Measurements from ENCODE around the gene KCNG1.
A peak's percentile ranks its signal among the peaks of the same experiment; 100 is the strongest.
"Not testable (repeated sequence)": the region's sequence is repeated elsewhere in the genome, so short reads cannot be mapped to it uniquely, and the experiment has no call there.

KCNG1 gene

DNA sequence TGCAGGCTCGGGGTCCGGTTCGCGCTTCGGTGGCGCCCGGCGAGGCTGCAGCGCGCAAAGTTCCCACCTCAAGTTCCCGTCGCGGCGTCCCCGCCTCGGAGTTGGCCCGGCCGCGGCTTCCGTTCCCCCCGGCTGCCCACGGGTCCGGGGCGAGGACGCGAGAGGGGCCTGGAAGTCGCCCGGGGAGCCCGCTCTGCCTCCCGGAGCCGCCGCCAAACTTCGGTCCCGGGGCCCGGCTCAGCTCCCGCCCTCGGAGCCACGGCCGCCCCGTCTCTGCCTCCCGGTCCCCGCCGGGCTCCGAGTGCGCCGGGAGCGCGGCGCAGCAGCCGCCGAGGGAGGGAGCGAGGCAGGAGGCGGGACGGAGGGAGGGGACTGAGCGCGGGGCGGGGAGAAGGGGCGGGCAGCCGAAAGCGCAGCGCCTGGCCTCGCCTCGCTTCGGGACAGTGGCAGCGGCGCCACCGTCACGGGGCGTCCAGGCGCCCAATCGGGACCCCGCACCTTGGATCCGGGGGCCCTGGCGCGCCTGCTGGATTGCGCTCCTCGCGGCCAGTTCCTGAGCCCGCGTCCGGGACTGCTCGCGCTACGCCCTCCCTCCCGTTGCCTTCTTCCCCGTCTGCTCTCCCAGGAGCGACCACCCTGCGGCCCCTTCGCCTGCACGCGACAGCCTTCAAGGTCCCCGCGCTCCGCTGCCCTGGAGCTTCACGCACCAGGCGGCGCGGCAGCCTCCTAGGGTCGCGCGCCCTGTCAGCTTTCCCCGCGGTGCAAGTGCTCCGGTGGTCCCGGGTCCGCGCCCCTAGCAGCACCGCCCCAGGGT, at the start of gene KCNG1:
KCNG1 (minus strand) TSS at position 305 of the 814 bp plus-strand sequence. CDS start 12,769 bp downstream, outside the sequence.
- ATAC-seq (peak; percentile 81), DNase-seq (ENCODE audit: low spot score in 2 of 2) (peak; percentile 22 to 62)
- H3K27ac Mint-ChIP-seq = no peak within 1 kb of the TSS
- H3K9me3 Mint-ChIP-seq = no peaks in the 10 kb centered on the region
- peaks cover 10% of the 10 kb centered on the region for H3K4me1 Mint-ChIP-seq
- no peaks in the 10 kb centered on the region for H3K36me3 Mint-ChIP-seq
- peak within 1 kb of the TSS; percentile 66 for H3K4me3 Mint-ChIP-seq

GRCh38 chr20:51070621-51071020, 47.7 kb upstream of the KCNG1 start:
- Mint-ChIP-seq H3K9me3 (no peaks in the 10 kb centered on the region), H3K4me1 (peaks cover 4% of the 10 kb centered on the region)
- ATAC-seq = no peak

DNA sequence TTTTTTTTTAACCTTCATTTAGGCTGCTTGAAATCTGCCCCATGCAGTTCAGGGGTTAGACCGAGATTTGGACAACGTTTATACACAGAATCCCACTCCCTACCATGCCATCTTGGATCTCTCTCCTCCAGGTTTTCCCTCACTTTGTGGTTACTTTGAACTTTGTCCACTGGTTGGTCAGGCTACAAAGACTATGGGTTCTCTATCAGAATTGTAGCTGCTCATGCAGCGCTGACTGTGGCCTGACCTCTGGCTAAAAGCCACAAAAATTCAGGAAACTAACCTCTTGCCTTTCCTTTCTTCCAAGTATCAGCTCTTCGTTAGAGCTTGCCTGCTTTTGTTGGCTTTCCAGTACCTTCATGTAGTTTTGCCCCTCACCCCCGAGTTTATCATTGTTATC, 44.9 kb upstream of the KCNG1 start:
- H3K4me1 Mint-ChIP-seq = peaks cover 19% of the 10 kb centered on the region
- ATAC-seq (no peak), DNase-seq (ENCODE audit: low spot score in 2 of 2) (no peak)
- H3K36me3 Mint-ChIP-seq = no peaks in the 10 kb centered on the region
- H3K4me3 Mint-ChIP-seq = no peak overlapping the region
- no peaks in the 10 kb centered on the region for H3K9me3 Mint-ChIP-seq
- no peak overlapping the region for H3K27ac Mint-ChIP-seq

More at GRCh38 chr20:51070621-51071020, 47.7 kb upstream of the KCNG1 start:
- no peaks in the 10 kb centered on the region for H3K36me3 Mint-ChIP-seq
- no peak overlapping the region for H3K27ac Mint-ChIP-seq
- DNase-seq (ENCODE audit: low spot score in 2 of 2) = no peak
- H3K4me3 Mint-ChIP-seq = no peak overlapping the region

DNA sequence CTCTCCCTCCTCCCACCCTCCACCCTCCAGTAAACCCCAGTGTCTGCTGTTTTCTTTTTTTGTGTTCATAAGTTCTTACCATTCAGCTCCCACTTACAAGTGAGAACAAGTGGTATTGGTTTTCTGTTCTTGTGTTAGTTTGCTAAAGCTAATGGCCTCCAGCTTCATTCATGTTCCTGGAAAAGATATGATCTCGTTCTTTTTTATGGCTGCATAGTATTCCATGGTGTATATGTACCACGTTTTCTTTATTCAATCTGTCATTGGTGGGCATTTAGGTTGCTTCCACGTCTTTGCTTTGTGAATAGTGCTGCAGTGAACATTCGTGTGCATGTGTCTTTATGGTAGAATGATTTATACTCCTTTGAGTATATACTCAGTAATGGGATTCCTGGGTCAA, 42.7 kb upstream of the KCNG1 start:
- ATAC-seq (no peak), DNase-seq (ENCODE audit: low spot score in 2 of 2) (no peak)
- Mint-ChIP-seq H3K36me3 (no peaks in the 10 kb centered on the region), H3K4me3 (no peak overlapping the region), H3K27ac (no peak overlapping the region), H3K9me3 (peaks cover 2% of the 10 kb centered on the region), H3K4me1 (peaks cover 39% of the 10 kb centered on the region)

GRCh38 chr20:51064137-51064536, 41.2 kb upstream of the KCNG1 start:
- H3K9me3 Mint-ChIP-seq = peaks cover 2% of the 10 kb centered on the region
- peaks cover 51% of the 10 kb centered on the region for H3K4me1 Mint-ChIP-seq
- DNase-seq (ENCODE audit: low spot score in 2 of 2) (no peak), ATAC-seq (peak; percentile 65)
- H3K4me3 Mint-ChIP-seq = peak overlapping the region; percentile 11
- H3K27ac Mint-ChIP-seq = peak overlapping the region; percentile 19
- H3K36me3 Mint-ChIP-seq = no peaks in the 10 kb centered on the region

- H3K27ac Mint-ChIP-seq = peak overlapping the region; percentile 5
These were observed 39.2 kb upstream of the KCNG1 start for GRCh38 chr20:51062065-51062464.

DNA sequence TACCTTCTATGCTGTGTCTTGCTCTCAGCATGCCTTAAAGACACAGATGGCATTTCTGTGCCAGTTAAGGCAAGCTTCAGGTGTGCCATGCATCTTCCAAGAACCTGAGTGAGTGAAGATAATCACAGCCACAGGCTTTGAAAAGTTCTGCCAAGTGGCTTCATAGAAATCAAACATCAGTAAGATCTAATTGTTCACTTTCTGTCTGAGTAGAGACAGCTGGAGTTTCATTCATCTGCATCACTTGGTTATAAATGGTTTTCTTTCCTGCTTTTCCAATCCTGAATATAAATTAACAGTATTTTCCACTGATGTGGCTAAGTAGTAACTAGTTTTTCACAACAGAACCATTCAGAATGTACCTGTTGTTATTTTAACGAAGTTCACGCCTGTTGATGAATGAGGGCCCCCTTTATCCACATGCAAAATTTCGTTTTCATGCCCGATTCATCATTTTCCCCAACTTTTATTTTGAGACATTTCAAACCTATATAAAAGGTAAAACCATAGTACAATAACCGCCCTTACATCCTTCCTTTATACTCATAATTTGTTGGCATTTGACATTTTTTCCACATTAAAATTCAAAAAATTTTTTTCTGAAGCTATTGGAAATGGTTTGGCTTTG, 38.6 kb upstream of the KCNG1 start:
- DNase-seq (ENCODE audit: low spot score in 2 of 2) (no peak), ATAC-seq (peak; percentile 9)
- H3K9me3 Mint-ChIP-seq = peaks cover 2% of the 10 kb centered on the region
- peak overlapping the region; percentile 5 for H3K27ac Mint-ChIP-seq
- H3K4me3 Mint-ChIP-seq = peak overlapping the region; percentile 7
- H3K36me3 Mint-ChIP-seq = no peaks in the 10 kb centered on the region
- peaks cover 47% of the 10 kb centered on the region for H3K4me1 Mint-ChIP-seq

More at GRCh38 chr20:51062065-51062464, 39.2 kb upstream of the KCNG1 start:
- H3K4me1 Mint-ChIP-seq = peaks cover 47% of the 10 kb centered on the region
- peak overlapping the region; percentile 7 for H3K4me3 Mint-ChIP-seq
- DNase-seq (ENCODE audit: low spot score in 2 of 2) = peak; percentile 11 to 72
- H3K36me3 Mint-ChIP-seq = no peaks in the 10 kb centered on the region
- ATAC-seq = peak; percentile 86
- peaks cover 2% of the 10 kb centered on the region for H3K9me3 Mint-ChIP-seq

GRCh38 chr20:51060301-51060700, 37.4 kb upstream of the KCNG1 start:
- H3K9me3 Mint-ChIP-seq = peaks cover 2% of the 10 kb centered on the region
- no peak for ATAC-seq
- H3K27ac Mint-ChIP-seq = no peak overlapping the region
- no peak overlapping the region for H3K4me3 Mint-ChIP-seq
- no peaks in the 10 kb centered on the region for H3K36me3 Mint-ChIP-seq
- DNase-seq (ENCODE audit: low spot score in 2 of 2) = no peak
- peaks cover 47% of the 10 kb centered on the region for H3K4me1 Mint-ChIP-seq

DNA sequence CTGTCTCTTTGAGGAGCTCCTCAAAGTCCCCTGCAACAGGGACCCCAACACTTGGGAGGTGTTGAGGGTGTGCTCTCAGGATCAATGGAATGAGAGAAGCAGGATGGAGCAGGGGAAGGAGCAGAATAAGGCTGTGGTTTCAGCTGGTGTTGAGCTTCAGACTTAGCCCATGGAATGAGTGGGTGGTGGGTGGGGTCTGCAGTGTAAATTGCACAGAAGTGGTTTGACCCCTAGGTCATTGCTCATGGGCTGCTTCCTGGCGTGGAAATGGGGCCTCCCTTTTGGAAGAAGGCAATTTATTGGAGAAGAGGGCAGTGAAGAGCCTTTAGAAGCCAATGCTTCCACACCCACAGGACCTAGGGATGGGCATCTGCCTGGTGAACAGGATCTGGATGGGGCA, 37.0 kb upstream of the KCNG1 start:
- ATAC-seq (no peak), DNase-seq (ENCODE audit: low spot score in 2 of 2) (no peak)
- H3K36me3 Mint-ChIP-seq = no peaks in the 10 kb centered on the region
- H3K27ac Mint-ChIP-seq = no peak overlapping the region
- H3K4me1 Mint-ChIP-seq = peaks cover 47% of the 10 kb centered on the region
- H3K9me3 Mint-ChIP-seq = peaks cover 2% of the 10 kb centered on the region
- H3K4me3 Mint-ChIP-seq = no peak overlapping the region

- Mint-ChIP-seq H3K27ac (no peak overlapping the region), H3K4me1 (peaks cover 34% of the 10 kb centered on the region), H3K4me3 (no peak overlapping the region), H3K36me3 (no peaks in the 10 kb centered on the region), H3K9me3 (peaks cover 3% of the 10 kb centered on the region)
- ATAC-seq (no peak), DNase-seq (ENCODE audit: low spot score in 2 of 2) (no peak)
These were observed 35.1 kb upstream of the KCNG1 start for GRCh38 chr20:51058017-51058416.

GRCh38 chr20:51054233-51054632, 31.3 kb upstream of the KCNG1 start:
- H3K27ac Mint-ChIP-seq = no peak overlapping the region
- ATAC-seq (no peak), DNase-seq (ENCODE audit: low spot score in 2 of 2) (no peak)
- no peak overlapping the region for H3K4me3 Mint-ChIP-seq
- no peaks in the 10 kb centered on the region for H3K36me3 Mint-ChIP-seq
- H3K4me1 Mint-ChIP-seq = peaks cover under 1% of the 10 kb centered on the region
- peaks cover 2% of the 10 kb centered on the region for H3K9me3 Mint-ChIP-seq

DNA sequence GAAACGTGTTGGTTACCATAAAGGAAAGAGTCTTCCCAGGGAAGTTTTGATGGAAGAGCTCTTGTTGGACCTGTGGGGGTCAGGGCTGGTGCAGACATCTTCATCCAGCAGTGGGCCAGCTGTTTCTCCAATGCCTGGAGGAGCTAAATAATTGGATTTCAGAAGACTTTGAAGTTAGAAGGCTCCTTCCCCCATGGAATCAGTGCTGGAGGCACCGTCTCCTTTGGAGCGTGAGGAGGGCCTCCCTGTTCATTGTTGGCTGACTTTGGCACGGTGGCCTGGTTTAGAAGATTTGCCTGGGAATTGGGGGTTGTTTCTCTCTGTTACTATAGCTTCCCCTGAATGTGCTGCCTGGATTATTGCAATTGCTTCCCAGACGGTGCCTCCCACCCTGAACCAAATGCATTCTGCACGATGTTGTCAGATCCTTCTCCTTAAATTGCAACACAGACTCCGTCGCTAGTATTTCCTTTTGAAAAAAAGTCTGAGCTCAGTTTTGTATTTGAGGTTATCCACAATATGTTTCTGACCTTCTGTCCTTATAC, 27.7 kb upstream of the KCNG1 start:
- H3K9me3 Mint-ChIP-seq = peaks cover 6% of the 10 kb centered on the region
- no peaks in the 10 kb centered on the region for H3K36me3 Mint-ChIP-seq
- no peak overlapping the region for H3K27ac Mint-ChIP-seq
- H3K4me3 Mint-ChIP-seq = no peak overlapping the region
- H3K4me1 Mint-ChIP-seq = no peaks in the 10 kb centered on the region
- DNase-seq (ENCODE audit: low spot score in 2 of 2) (no peak), ATAC-seq (no peak)

- Mint-ChIP-seq H3K4me1 (no peaks in the 10 kb centered on the region), H3K27ac (no peak overlapping the region), H3K4me3 (no peak overlapping the region), H3K36me3 (no peaks in the 10 kb centered on the region), H3K9me3 (peaks cover 4% of the 10 kb centered on the region)
- no peak for ATAC-seq
- DNase-seq (ENCODE audit: low spot score in 2 of 2) = no peak
These were observed 23.4 kb upstream of the KCNG1 start for GRCh38 chr20:51046021-51046985.

DNA sequence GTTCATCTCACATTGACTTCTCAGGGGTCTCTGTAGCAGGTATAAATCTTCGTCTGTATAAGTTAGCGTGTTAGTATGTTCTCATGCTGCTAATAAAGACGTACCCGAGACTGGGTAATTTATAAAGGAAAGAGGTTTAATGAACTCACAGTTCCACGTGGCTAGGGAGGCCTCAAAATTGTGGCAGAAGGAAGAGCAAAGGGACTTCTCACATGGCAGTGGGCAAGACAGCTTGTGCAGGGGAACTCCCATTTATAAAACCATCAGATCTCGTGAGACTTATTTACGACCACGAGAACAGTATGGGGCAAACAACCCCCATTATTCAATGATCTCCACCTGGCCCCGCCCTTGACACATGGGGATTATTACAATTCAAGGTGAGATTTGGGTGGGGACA, 22.6 kb upstream of the KCNG1 start:
- H3K4me3 Mint-ChIP-seq; ATAC-seq; DNase-seq (ENCODE audit: low spot score in 2 of 2); H3K9me3 Mint-ChIP-seq; H3K36me3 Mint-ChIP-seq; H3K4me1 Mint-ChIP-seq; H3K27ac Mint-ChIP-seq: not testable (repeated sequence)

- Mint-ChIP-seq H3K27ac (no peak overlapping the region), H3K4me3 (no peak overlapping the region), H3K9me3 (peaks cover 4% of the 10 kb centered on the region), H3K36me3 (no peaks in the 10 kb centered on the region), H3K4me1 (no peaks in the 10 kb centered on the region)
- ATAC-seq (no peak), DNase-seq (ENCODE audit: low spot score in 2 of 2) (no peak)
These were observed 21.9 kb upstream of the KCNG1 start for GRCh38 chr20:51044796-51045195.
